Measurements from ENCODE around the gene RHEX.

GRCh38 chr1:206106328-206107167 lies 53.6 kb downstream of the RHEX start:
- TF ChIP-seq CTCF (IDR thresholded peaks at IDR 0.05) = peak; percentile 94
- no peak for TF ChIP-seq EZH2 (IDR thresholded peaks at IDR 0.05; ENCODE audit: borderline replicate concordance, insufficient read depth, low read depth, low read length, poor library complexity, severe bottlenecking)
